ENCODE measurements around the gene RFX3.

RFX3 gene

GRCh38 chr9:3246241-3246640 lies 279.6 kb downstream of the RFX3 start:
- in situ Hi-C loops (cut with HindIII; ENCODE audit: low sequenced_read_pairs) = no loop called here
- no peak for DNase-seq (ENCODE audit: low read depth, low spot score)
- no peak for TF ChIP-seq CTCF (IDR thresholded peaks at IDR 0.05; ENCODE audit: low read depth, low read length)
- H3K4me3 ChIP-seq (ENCODE audit: low read depth, low read length) = no peak overlapping the region

- TF ChIP-seq CTCF (IDR thresholded peaks at IDR 0.05; ENCODE audit: low read depth, low read length) = no peak
- in situ Hi-C loops (cut with HindIII; ENCODE audit: low sequenced_read_pairs) = no loop called here
- no peak for DNase-seq (ENCODE audit: low read depth, low spot score)
Observed at GRCh38 chr9:3244963-3245653, 280.7 kb downstream of the RFX3 start.

GRCh38 chr9:3243683-3244082 lies 282.1 kb downstream of the RFX3 start:
- in situ Hi-C loops (cut with HindIII; ENCODE audit: low sequenced_read_pairs) = no loop called here
- no peak overlapping the region for H3K4me3 ChIP-seq (ENCODE audit: low read depth, low read length)
- no peak for DNase-seq (ENCODE audit: low read depth, low spot score)
- no peak for TF ChIP-seq CTCF (IDR thresholded peaks at IDR 0.05; ENCODE audit: low read depth, low read length)

More at GRCh38 chr9:3244963-3245653, 280.7 kb downstream of the RFX3 start:
- no peak overlapping the region for H3K4me3 ChIP-seq (ENCODE audit: low read depth, low read length)

- in situ Hi-C loops (cut with HindIII; ENCODE audit: low sequenced_read_pairs) = no loop called here
- no peak for TF ChIP-seq CTCF (IDR thresholded peaks at IDR 0.05; ENCODE audit: low read depth, low read length)
- no peak overlapping the region for H3K4me3 ChIP-seq (ENCODE audit: low read depth, low read length)
- DNase-seq (ENCODE audit: low read depth, low spot score) = peak; percentile 66
Observed at GRCh38 chr9:3241290-3241689, 284.5 kb downstream of the RFX3 start.

- in situ Hi-C loops (cut with HindIII; ENCODE audit: low sequenced_read_pairs) = no loop called here
- TF ChIP-seq CTCF (IDR thresholded peaks at IDR 0.05; ENCODE audit: low read depth, low read length) = peak; percentile 84
- DNase-seq (ENCODE audit: low read depth, low spot score) = peak; percentile 61
- H3K4me3 ChIP-seq (ENCODE audit: low read depth, low read length) = no peak overlapping the region
Observed at GRCh38 chr9:3240656-3241268, 285.0 kb downstream of the RFX3 start.

- no peak for DNase-seq (ENCODE audit: low read depth, low spot score)
- no peak overlapping the region for H3K4me3 ChIP-seq (ENCODE audit: low read depth, low read length)
- in situ Hi-C loops (cut with HindIII; ENCODE audit: low sequenced_read_pairs) = no loop called here
- no peak for TF ChIP-seq CTCF (IDR thresholded peaks at IDR 0.05; ENCODE audit: low read depth, low read length)
Observed at GRCh38 chr9:3239240-3239639, 286.6 kb downstream of the RFX3 start.

Data from astrocyte of the spinal cord (primary cell).